NT2/D1 (cell line): Measurements from ENCODE around the gene SLC25A36.

Experiments used
- DNase-seq: peaks from one replicate; pipeline ENCODE4 v3.0.0-alpha.2; 2011; ENCODE audit warnings: low read depth, low spot score
- H3K27me3 ChIP-seq: 2 replicates; pipeline ENCODE4 v1.6.0; 2011; ENCODE audit warnings: mild to moderate bottlenecking; ENCODE audit not compliant: insufficient read length, insufficient read depth
- H3K36me3 ChIP-seq: 2 replicates; pipeline ENCODE4 v1.6.1; 2011; ENCODE audit warnings: mild to moderate bottlenecking, low read length, mixed read lengths; ENCODE audit not compliant: insufficient read depth, insufficient read length
- H3K4me1 ChIP-seq: 2 replicates; pipeline ENCODE4 v1.5.1; 2011; ENCODE audit not compliant: insufficient read depth, insufficient read length
- H3K4me3 ChIP-seq: 2 replicates; pipeline ENCODE4 v1.5.1; 2011; ENCODE audit warnings: low read depth; ENCODE audit not compliant: insufficient read length
- H3K9ac ChIP-seq: 2 replicates; pipeline ENCODE4 v1.6.0; 2011; ENCODE audit warnings: low read depth; ENCODE audit not compliant: insufficient read length
- H3K9me3 ChIP-seq: 2 replicates; pipeline ENCODE4 v1.5.1; 2011; ENCODE audit warnings: mild to moderate bottlenecking, low read length; ENCODE audit not compliant: insufficient read depth
- SUZ12 ChIP-seq: IDR thresholded peaks from 2 replicates; pipeline ENCODE4 v1.6.1; 2011; ENCODE audit not compliant: insufficient read length, insufficient read depth; ENCODE audit errors: extremely low read depth
- YY1 ChIP-seq: IDR thresholded peaks from 2 replicates; pipeline ENCODE4 v1.6.1; 2011; ENCODE audit not compliant: insufficient read length, insufficient read depth
- ZNF274 ChIP-seq: IDR thresholded peaks from 2 replicates; pipeline ENCODE4 v1.6.1; 2011; ENCODE audit warnings: mild to moderate bottlenecking, low read depth, low read length

Gene SLC25A36

DNA sequence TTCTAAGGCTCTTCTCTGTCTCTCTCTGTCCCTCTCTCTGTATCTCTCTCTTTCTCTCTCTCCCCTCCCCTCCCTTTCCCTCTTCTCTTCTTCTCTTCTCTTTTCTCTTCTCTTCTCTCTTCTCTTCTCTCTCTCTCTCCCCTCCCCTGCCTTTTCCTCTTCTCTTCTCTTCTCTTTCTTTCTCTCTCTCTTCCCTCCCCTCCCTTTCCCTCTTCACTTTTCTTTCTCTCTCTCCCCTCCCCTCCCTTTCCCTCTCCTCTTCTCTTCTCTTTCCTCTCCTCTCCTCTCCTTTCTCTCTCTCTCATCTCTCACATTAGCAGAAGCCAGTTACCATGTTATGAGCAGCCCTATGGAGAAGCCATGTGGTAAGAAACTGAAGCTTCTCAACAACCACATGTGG lies 25.0 kb upstream of the SLC25A36 start:
- no peaks in the 10 kb centered on the region for H3K4me1 ChIP-seq
- H3K36me3 ChIP-seq = no peaks in the 10 kb centered on the region
- H3K27me3 ChIP-seq = no peaks in the 10 kb centered on the region
- TF ChIP-seq YY1 (no peak), ZNF274 (no peak), SUZ12 (no peak)
- DNase-seq = no peak
- H3K9me3 ChIP-seq = no peaks in the 10 kb centered on the region
- H3K4me3 ChIP-seq = no peak overlapping the region
- no peak overlapping the region for H3K9ac ChIP-seq

DNA sequence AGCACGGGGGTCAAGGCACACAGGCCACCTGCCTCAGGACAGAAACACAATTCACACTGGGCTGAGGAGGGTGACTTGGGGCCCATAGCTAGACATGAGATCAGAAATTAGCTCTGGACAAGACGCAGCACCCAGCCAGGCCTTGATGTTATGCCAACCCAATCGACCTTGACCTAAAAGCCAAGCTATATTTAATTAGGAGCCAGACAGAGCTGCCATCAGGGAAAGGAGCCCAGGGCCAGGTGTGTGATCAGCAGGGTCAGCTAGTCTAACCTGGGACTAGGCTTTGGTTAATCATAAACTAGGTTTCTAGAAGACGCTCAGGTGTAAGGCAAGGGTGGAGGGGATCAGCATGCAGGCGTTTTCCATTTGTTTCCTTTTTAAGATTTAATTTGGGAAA lies 23.9 kb upstream of the SLC25A36 start:
- H3K36me3 ChIP-seq = no peaks in the 10 kb centered on the region
- H3K4me1 ChIP-seq = no peaks in the 10 kb centered on the region
- H3K9ac ChIP-seq = no peak overlapping the region
- H3K4me3 ChIP-seq = no peak overlapping the region
- no peak for DNase-seq
- no peaks in the 10 kb centered on the region for H3K9me3 ChIP-seq
- no peak for TF ChIP-seq ZNF274
- no peak for TF ChIP-seq YY1
- TF ChIP-seq SUZ12 = no peak
- H3K27me3 ChIP-seq = no peaks in the 10 kb centered on the region

DNA sequence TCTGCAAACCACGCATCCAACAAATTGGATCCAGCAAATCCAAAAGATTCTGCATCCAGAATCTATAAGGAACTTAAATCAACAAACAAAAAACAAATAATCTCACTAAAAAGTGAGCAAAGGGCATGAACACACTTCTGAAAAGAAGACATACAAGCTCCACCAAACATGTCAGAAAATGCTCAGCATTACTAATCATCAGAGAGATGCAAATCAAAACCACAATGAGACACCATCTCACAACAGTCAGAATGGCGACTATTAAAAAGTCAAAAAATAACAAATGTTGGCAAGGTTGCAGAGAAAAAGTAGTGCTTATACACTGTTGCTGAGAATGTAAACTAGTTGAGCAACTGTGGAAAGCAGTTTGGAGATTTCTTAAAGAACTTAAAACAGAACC lies 21.6 kb upstream of the SLC25A36 start:
- no peaks in the 10 kb centered on the region for H3K36me3 ChIP-seq
- no peak overlapping the region for H3K9ac ChIP-seq
- no peaks in the 10 kb centered on the region for H3K4me1 ChIP-seq
- TF ChIP-seq ZNF274 = no peak
- TF ChIP-seq YY1 = no peak
- TF ChIP-seq SUZ12 = no peak
- H3K4me3 ChIP-seq = no peak overlapping the region
- H3K9me3 ChIP-seq = peaks cover 5% of the 10 kb centered on the region; the same call in 1 of the 2 replicates
- no peaks in the 10 kb centered on the region for H3K27me3 ChIP-seq
- DNase-seq = no peak

DNA sequence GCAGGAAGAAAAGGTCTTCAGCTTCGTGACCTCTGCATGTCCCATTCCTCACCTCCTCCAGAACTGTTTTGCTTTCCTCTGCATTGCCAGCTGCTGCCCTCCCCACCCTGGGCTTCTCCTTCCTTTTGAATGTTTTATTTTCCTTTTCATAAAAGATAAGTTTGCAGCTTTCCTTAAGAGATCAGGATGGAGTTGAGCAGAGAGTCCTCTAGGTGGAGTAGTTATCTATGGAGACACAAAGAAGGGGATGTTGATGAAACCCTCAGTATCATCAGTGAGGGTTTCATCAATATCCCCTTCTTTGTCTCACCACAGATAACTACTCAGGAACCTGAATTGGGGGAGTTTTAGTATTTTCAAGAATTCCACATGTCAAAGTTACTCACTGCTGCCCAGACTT lies 19.0 kb upstream of the SLC25A36 start:
- no peak for TF ChIP-seq YY1
- Histone ChIP-seq H3K27me3 (no peaks in the 10 kb centered on the region), H3K9me3 (peaks cover 5% of the 10 kb centered on the region; the same call in 1 of the 2 replicates), H3K4me1 (no peaks in the 10 kb centered on the region), H3K4me3 (no peak overlapping the region), H3K36me3 (no peaks in the 10 kb centered on the region), H3K9ac (no peak overlapping the region)
- no peak for DNase-seq

DNA sequence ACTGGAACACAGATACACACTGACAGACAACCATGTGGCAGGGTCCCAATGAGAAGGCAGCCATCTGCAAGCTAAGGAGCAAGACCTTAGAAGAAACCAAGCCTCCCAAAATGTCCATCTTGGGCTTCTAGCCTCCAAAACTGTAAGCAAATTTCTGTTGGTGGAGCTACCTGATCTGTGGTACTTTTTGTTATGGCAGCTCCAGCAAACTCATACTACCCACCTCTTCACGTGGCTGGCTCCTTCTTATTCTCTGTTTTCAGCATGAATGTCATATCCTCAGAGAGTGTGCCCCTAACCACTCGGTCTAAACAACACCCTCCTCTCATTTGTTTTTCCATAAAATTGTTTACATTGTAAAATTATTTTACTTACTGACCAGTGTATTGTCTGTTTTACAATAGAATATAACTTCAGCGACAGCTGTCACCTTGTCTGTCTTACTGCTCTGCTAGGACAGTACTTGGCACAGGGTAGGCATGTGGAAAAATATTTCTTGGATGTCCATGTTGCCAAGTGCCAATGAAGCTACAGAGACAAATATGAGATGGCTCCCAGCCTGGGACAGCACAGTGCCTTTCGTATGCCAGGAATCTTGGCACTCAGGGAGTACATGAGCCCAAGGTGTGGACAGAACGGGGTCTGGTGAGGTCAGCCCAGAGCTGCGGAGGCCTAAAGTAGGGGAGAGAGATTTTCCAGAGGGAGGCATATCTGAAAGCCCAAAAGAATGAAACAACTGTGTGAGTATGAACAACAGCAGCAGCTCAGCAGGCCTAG lies 17.4 kb upstream of the SLC25A36 start:
- no peaks in the 10 kb centered on the region for H3K27me3 ChIP-seq
- no peak for DNase-seq
- H3K4me1 ChIP-seq = no peaks in the 10 kb centered on the region
- no peak overlapping the region for H3K4me3 ChIP-seq
- TF ChIP-seq YY1 = no peak
- no peak for TF ChIP-seq ZNF274
- TF ChIP-seq SUZ12 = no peak
- no peaks in the 10 kb centered on the region for H3K36me3 ChIP-seq
- peaks cover 5% of the 10 kb centered on the region; the same call in 1 of the 2 replicates for H3K9me3 ChIP-seq
- no peak overlapping the region for H3K9ac ChIP-seq

DNA sequence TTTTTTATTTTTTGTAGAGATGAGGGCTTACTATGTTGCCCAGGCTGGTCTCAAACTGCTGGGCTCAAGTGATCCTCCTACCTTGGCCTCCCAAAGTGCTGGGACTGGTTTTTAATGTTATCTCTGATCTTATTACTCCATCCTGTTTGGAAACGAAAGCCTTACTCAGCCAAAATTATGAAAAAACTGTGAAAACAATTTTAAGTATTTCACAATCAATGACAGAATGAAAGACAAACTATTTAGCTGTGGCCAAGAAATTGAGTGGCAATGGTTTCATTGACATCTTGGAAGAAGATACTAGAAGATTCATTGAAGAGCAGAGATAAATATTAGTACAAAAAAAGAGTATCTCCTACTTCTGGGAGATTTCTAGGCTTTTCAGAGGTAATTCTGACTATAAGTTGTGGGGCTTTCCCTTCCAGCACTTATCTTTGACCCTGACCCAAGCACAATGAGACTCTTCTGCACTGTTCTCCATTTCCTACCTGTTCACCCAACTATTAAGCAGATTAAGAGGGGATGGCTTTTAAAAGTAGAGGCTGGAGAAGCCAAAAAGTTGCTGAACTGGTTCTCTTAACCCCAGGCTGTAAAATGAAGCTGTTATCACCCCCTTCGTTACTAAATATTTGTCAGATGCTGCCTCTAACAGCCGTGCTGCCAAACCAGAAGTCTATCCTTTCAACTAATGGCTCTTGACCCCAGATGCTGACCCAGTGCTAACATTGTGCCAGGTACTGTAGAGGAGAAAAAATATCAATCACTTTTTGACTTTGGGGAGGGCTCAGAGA lies 14.2 kb upstream of the SLC25A36 start:
- no peak overlapping the region for H3K4me3 ChIP-seq
- H3K27me3 ChIP-seq = no peaks in the 10 kb centered on the region
- TF ChIP-seq SUZ12 = no peak
- TF ChIP-seq ZNF274 = no peak
- no peak for TF ChIP-seq YY1
- no peak overlapping the region for H3K9ac ChIP-seq
- H3K36me3 ChIP-seq = no peaks in the 10 kb centered on the region
- DNase-seq = no peak
- H3K4me1 ChIP-seq = no peaks in the 10 kb centered on the region
- H3K9me3 ChIP-seq = peaks cover 5% of the 10 kb centered on the region; the same call in 1 of the 2 replicates

DNA sequence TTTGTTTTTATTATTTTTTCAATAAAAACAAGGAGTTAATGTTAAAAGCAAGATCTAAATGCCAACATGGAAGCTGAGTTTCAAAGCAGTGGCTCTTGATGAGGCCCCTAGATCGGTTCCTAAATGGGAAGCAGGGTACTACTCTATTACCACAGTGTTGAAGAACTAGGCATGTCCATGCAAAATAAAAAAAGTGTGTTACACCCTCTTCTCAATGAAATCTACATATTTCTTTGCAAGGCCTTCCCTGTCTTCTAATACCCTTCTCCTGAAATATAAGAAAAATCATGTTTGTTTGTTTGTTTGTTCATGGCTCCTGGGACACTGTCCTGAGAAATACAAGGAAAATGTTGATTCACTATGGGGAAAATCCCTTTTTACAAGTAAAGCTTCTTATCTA lies 12.2 kb upstream of the SLC25A36 start:
- Histone ChIP-seq H3K9ac (no peak overlapping the region), H3K4me1 (no peaks in the 10 kb centered on the region), H3K9me3 (no peaks in the 10 kb centered on the region), H3K36me3 (no peaks in the 10 kb centered on the region), H3K27me3 (no peaks in the 10 kb centered on the region), H3K4me3 (no peak overlapping the region)
- TF ChIP-seq YY1 (no peak), SUZ12 (no peak), ZNF274 (no peak)
- no peak for DNase-seq
